GM10266 (cell line): ENCODE results near the gene TRIM58.

Experiments
- DNase-seq: peaks from one replicate; pipeline ENCODE4 v3.0.0; 2012; ENCODE audit errors: extremely low spot score
- TF ChIP-seq, protein P1 (sequence below): IDR thresholded peaks from 2 replicates; pipeline ENCODE4 v1.5.1; 2012; ENCODE audit warnings: mild to moderate bottlenecking, low read depth; ENCODE audit not compliant: control insufficient read depth, insufficient read depth; ENCODE audit errors: missing control alignments

Gene TRIM58

DNA sequence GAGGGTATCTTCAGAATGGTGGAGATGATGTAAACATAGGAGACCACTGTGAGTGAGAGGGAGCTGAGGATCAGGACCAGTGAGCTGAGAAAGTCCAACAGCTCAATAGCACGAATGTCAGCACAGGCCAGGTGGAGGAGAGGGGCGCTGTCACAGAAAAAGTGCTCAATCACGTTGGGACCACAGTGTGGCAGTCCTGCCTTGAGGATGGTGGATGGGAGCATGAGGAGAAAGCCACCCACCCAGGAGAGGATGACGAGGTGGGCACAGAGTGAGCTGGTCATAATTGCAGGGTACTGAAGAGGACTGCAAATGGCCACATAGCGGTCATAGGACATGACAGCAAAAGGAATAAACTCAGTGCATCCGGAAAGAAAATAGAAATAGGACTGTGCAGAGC lies 23.4 kb upstream of the TRIM58 start:
- TF ChIP-seq, protein P1, sequence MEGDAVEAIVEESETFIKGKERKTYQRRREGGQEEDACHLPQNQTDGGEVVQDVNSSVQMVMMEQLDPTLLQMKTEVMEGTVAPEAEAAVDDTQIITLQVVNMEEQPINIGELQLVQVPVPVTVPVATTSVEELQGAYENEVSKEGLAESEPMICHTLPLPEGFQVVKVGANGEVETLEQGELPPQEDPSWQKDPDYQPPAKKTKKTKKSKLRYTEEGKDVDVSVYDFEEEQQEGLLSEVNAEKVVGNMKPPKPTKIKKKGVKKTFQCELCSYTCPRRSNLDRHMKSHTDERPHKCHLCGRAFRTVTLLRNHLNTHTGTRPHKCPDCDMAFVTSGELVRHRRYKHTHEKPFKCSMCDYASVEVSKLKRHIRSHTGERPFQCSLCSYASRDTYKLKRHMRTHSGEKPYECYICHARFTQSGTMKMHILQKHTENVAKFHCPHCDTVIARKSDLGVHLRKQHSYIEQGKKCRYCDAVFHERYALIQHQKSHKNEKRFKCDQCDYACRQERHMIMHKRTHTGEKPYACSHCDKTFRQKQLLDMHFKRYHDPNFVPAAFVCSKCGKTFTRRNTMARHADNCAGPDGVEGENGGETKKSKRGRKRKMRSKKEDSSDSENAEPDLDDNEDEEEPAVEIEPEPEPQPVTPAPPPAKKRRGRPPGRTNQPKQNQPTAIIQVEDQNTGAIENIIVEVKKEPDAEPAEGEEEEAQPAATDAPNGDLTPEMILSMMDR: no peak
- DNase-seq: no peak

DNA sequence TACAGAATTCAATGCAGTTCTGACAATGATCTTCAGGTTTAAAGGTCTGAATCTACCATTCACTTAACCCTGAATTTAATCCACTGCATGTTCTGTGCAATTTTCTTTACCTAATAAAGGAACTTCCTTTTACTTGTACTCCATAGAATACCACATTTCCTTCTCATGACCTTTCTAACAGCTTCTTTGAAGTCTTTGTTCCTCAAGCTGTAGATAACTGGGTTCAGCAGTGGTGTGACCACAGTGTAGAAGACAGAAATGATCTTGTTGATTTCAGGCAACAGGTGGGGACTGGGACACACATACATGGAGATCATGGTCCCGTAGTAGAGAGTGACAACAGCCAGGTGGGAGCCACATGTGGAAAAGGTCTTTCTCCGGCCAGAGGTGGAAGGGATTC lies 16.2 kb upstream of the TRIM58 start:
- TF ChIP-seq, protein P1: no peak
- DNase-seq: no peak

DNA sequence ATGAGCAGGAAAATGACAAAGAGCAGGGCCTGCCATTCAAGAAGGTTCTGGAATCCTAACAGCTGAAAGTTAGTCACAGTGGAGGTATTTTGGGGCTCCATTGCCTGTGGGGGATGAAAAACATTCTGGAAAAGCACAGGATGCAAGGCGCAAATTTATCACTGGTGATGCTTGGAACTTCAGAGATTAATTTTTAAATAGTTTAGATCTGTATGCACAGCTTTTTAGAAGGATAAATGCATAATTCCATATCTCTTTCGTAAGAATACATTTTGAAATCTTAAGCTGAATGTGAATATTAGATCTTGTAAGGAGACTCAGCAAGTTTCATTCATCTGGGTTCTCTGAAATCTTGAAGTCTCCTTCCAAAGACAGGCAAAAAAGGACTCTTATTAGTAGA lies 15.2 kb upstream of the TRIM58 start, which contains the start of gene OR11L1:
Gene OR11L1 (minus strand): TSS at position 101 of the 400 bp plus-strand sequence. CDS start 0 bp downstream, at position 101.
- no peak for DNase-seq
- TF ChIP-seq, protein P1: no peak

DNA sequence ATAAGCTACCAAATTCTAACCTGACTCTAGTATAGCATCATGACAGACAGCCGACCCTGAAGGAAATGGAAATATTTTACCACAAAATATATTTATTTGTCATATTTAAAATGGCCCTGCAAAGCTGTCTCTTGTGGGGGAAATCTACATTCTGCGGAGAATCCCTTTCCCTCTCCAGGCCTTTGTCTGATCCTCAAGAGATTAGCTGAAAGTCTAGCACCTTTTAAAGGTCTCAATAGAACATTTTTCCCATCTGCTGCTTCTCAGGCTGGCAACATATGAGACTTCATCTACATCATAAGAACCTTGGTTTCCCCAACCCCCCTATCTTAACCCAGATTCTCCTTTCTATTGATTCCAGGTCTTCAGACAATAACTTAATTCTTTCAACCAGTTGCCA lies 13.6 kb upstream of the TRIM58 start:
- no peak for DNase-seq
- TF ChIP-seq, protein P1: no peak

DNA sequence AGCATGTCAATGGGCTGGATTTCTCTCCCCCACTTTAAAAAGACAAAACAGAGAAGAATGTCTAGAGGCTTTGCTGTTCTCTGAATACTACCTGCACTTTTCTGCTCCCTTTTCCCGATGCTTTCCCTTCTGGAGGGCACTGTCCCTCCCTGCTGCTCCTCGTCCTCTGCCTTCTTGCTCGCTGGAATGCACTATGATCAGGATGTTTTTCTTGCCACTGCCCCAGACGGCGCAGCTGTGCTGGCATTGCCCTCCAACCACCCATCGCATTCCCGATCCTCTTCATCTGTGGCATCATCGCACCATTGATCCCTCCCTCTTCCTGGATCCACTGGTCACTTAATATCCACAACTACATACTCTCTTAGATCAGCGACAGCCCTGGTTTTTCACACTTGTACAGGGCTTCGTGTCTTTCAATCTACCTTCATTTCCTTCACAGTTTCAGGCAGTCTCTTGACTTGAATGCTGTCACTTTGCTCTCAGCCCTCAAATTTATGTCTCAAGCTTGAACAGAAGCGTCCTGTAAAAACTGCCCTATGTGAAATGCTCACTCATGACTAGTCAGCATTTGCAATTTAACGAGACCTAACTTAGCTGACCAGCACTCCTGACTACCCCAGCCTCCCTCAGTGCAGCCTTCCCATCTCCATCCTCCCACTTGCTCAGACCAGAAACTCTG lies 11.8 kb upstream of the TRIM58 start:
- TF ChIP-seq, protein P1: no peak
- no peak for DNase-seq

DNA sequence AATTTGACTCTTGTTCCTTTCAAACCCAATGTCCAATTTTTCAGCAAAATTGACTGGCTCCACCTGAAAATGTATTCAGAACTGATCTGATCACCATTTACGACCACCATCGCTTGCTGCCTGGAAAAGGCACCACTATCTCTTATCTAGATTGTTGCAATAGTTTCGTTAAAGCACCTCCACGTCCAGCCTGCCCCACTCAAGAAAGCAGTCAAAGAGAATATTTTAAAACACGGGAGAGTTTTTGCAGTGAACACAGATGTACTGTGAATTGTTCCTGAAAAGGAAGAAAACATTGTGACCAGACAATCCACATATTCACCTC lies 11.3 kb upstream of the TRIM58 start:
- TF ChIP-seq, protein P1: no peak
- no peak for DNase-seq

DNA sequence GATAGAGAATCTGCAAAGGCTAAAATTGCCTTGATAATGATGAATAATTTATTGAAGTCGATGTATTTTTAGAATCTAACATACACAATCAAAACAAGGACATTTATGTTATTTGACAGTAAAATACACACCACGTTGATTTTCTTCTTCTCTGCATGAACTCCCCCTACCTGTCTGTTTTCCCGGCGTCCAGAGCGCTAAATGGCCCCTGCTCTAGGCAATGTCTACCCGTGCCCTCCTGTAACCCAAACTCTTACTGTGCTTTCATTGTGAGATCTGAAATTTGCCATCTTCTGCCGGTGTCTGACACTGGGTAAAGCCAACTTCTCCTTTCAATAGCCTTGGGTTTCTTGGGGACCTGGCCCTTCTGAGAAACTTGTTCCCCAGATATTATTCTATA lies 8.6 kb upstream of the TRIM58 start:
- TF ChIP-seq, protein P1: no peak
- DNase-seq: no peak
